Right renal cortex interstitium (tissue), 3 donors: ENCODE data around the gene MAZ. TPM values are rescaled to one million over a fixed set of nuclear protein-coding genes. Genes with fewer than 3 reads are reported as not detected.
"Not testable (repeated sequence)": the region's sequence is repeated elsewhere in the genome, so short reads cannot be mapped to it uniquely, and the experiment has no call there.

Experiments used
- DNase-seq, 3 donors: peaks; one replicate each; pipeline ENCODE4 v3.0.0-alpha.2; 2013; ENCODE audit warnings: low read depth in 3 of 3, low spot score in 2 of 3
- polyA plus RNA-seq, 3 donors: library from polyadenylated mRNA; unstranded; fragments of 120-200 nt; gene quantifications; one replicate each; pipeline ENCODE4 v1.2.1, GENCODE V29; 2013; ENCODE audit not compliant: insufficient read length in 3 of 3

Gene MAZ
- polyA plus RNA-seq, 3 donors, result 273 to 320 (median 302) TPM

DNA sequence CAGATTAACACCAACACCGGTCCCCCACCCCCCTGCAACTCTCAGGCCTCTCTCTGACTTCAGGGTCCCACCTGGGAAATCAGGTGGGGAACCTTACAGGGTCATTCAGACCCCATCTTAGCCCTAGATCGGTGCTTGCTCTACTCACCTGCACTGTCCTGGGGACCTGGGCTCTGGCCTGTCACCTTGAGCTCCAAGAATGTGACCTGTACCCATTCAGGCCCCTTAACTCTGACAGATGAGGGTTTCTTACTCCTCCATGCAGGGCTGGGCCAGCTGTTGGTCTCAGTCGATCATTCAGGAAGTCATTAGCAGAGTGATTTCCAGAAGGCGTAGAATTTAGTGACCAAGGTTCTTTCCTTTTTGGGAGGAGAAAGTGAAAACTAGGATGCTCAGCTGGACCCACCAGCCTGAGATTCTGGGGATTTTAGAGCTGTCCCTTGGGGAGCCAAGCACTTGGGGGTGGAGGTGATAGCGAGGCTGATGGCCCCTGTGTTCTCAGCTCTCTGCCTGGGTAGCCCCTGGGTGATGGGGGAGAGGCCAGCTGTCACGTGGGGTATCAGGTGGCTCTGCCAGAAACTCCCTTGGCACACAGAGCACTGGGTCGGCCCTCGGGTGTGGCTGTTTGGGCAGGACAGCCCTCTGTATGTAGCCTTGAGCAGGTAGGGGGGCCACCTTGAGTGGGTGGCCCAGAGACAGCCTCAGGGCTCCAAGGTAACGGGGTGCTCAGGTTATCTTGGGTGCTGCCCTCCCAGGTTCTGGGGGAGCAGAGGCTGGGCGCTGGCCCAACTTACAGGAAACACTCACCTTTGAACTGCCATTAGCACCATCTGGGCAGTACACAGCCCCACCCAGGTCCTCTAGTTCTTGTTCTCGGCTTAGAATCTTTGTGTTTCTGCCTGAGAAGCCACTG is 14.7 kb downstream of the MAZ start:
- DNase-seq, result no peak

DNA sequence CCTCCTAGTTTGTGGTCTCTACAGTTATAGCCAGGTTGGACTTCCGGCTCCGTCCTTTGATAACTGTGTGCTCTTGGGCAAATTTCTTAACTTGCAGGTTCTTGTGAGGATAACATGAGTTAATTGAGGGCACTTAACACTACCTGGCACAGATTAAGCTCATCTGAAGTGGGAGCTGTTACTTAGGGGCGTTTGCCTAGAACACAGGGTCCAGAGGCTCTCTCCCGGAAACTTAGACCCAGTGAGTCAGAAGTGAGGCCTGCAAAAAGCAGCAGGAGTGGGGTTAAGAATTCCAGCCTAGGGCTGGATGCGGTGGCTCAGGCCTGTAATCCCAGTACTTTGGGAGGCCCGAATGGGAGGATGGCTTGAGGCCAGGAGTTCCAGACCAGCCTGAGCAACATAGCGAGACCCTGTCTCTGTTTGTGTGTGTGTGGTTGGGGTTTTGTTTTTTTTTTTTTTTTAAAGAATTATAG is 15.3 kb downstream of the MAZ start:
- DNase-seq, result no peak

DNA sequence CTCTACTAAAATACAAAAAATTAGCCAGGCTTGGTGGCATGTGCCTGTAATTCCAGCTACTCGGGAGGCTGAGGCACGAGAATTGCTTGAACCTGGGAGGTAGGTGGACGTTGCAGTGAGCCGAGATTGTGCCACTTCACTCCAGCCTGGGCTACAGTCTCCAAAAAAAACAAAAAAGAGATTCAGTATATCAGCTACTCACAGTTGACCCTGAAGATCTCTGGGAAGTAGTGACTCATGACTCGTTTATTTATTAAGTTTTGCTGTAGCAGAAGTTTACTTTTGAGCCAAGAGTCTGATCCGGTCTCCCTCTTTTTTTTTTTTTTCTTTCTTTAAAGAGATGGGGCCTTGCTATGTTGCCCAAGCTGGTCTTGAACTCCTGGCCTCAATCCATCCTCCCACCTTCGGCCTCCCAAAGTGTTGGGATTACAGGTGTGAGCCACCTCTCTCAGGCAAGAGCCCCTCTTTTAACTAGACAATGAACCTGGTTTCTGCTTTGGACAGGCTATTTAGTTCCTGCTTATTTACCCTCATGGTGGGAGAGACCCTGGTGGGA is 18.3 kb downstream of the MAZ start:
- DNase-seq, result no peak

DNA sequence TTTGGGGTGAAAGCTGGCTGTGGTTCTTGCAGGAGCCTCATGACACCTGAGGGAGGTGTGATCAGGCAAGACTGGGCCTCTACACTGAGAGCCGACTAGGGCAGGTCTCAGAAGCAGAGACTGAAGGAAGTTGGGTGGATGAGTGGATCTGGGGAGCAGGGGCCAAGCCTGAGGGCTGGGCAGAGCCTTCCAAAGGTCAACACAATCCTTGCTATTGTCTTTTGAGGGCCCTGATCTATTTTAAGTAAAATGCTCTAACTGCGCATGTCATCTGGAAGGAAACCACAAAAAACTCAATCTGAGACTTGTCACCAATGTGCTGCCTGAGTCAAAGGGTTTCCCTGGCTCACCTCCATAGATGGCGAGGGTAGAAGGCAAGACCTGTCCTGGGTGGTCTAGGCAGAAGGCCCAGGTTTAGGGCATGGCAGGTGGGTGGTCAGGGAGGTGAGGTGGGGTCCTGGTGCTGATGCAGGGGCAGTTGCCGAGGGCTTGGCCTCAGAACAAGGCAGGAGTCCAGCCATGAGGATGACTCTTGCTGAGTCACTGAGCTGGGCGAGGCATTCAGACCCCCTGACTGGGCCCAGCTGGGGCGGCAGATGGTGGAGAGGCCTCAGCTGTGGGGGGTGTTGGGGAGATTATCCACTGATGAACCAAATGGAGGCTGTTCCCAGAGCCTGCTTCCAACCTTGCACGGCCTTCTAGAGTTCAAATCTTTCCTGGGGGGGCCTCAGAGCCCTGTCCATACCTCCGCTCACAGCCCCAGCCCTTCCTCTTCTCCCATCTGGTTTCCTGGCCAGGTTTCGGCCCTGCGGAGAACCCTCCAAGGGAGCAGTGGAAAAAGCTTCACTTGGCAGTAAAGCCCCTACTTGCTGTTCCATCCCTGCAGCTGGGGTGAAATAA is 19.1 kb downstream of the MAZ start:
- DNase-seq, result no peak

DNA sequence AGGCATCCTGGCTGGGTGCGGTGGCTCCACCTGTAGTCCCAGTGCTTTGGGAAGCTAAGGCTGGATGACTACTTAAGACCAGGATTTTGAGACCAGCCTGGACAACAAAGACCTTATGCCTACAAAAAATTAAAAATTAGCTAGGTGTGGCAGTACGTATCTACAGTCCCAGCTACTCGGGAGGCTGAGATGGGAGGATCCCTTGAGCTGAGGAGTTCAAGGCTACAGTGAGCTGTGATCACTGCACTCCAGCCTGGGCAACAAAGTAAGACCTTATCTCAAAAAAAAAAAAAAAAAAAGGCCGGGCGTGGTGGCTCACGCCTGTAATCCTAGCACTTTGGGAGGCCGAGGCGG is 20.0 kb downstream of the MAZ start:
- no peak for DNase-seq

DNA sequence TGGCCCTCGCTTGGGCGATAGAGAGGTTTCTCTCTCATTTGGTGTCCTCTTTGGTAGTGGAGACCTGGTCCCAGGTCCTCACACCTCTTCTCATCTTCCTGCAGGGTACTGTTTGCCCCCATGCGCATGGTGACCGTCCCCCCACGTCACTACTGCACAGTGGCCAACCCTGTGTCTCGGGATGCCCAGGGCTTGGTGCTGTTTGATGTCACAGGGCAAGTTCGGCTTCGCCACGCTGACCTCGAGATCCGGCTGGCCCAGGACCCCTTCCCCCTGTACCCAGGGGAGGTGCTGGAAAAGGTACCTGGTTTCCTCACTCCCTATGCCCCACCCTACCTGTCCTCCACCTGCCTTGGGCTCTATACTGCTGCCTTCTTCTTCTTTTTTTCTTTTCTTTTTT is 24.4 kb downstream of the MAZ start:
- DNase-seq, result no peak

DNA sequence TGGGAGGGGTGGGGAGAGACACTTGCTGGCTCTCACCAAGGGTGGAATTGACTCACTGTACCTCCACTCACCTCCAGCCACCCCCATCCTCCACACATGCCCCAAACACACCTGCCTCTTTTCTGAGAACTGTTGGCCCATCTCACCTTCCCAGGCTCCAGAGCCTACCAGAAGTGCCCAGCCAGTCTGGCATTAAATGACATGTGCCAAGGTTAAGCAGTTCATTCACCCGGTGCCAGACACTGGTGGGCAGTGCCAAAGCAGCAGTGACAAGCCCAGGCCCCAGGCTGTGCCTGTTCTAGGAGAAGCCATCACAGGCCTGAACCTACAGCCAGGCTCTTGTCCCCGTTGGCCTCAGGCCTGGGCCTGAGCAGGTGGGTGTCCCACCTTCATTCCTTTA is 25.2 kb downstream of the MAZ start:
- no peak for DNase-seq

DNA sequence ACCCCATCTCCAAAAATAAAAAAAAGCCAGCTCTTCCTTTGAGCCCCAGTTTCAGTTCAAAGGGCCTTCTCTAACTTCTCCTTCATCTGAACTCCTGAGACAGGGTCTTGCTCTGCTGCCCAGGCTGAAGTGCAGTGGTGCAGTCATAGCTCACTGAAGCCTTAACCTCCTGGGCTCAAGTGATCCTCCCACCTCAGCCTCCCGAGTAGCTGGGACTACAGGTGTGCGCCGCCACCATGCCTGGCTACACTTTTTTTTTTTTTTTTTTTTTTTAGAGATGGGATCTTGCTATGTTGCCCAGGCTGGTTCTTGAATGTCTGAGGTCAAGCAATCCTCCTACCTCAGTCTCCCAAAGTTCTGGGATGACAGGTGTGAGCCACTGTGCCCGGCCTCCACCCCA is 26.9 kb downstream of the MAZ start:
- DNase-seq, result not testable (repeated sequence)

DNA sequence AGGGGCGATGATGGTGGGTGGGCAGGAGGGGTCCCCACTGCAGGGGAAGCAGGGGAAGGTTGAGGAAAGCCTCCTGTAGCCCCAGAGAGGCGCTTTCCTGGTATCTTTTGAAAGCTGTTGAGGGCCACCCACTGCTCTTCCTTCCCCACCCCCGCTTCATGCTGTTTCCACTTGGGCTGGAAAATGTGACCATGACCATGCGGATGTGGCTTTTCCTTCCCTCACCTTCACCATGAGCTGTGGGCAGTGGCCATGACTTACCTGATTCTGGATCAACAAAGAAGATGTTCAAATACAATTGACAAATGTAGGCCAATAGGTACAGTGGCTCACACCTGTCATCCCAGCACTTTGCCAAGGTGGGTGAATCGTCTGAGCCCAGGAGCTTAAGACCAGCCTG is 27.8 kb downstream of the MAZ start:
- DNase-seq, result no peak

DNA sequence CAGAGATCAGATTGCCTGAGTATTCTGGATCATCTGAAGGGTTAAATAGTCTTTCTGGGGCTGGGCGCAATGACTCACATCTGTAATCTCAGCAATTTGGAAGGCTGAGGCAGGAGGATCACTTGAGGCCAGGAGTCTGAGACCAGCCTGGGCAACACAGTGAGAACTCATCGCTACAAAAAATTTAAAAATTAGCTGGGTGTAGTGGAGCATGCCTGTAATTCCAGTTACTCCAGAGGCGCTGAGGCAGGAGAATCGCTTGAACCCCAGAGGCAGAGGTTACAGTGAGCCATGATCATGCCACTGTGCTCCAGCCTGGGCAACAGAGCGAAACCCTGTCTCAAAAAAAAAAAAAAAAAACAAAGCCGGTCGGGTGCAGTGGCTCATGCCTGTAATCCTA is 29.6 kb downstream of the MAZ start:
- no peak for DNase-seq

DNA sequence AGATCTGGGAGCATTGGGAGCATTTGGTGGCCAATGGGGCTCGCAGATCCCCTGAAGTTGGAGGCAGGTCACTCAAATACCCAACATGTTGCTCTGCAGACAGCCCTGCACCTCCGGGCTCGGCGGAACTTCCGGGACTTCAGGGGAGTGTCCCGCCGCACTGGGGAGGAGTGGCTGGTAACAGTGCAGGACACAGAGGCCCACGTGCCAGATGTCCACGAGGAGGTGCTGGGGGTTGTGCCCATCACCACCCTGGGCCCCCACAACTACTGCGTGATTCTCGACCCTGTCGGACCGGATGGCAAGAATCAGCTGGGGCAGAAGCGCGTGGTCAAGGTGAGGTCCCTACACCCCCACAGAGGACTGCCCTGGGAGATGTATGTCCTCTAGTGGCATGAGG is 30.3 kb downstream of the MAZ start:
- no peak for DNase-seq

DNA sequence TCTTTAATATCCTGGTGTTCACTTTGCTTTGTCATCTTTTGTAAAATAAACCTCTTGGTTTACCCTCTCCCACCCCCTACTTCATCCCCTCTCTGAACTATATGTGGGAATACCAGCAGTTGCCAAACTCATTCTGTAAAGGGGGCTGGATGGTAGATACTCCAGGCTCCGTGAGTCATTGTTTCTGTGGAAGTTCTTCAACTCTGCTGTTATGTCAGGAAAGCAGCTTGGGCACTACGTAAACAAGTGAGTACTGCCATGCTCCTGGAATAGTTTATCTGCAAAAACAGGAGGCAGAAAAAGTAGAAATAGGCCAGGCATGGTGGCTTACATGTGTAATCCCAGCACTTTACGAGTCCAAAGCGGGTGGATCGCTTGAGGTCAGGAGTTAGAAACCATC is 31.5 kb downstream of the MAZ start:
- no peak for DNase-seq

DNA sequence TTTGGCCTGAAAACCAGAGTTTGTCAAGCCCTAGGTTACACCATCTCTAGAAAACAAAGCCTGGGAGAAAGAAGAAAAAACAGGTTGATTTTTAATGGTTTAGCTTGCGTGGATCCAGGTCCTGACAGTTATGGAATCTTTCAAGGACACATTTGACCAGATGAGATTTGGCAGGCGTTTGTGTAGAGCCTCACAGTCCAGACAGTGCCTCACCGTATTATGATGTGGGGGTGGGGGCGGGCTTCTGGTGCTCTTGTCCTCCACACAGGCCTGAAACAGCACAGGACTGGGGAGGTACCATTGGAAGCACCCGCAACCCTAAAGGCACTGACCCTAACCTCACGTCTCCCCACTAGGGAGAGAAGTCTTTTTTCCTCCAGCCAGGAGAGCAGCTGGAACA is 33.5 kb downstream of the MAZ start:
- DNase-seq, result no peak

DNA sequence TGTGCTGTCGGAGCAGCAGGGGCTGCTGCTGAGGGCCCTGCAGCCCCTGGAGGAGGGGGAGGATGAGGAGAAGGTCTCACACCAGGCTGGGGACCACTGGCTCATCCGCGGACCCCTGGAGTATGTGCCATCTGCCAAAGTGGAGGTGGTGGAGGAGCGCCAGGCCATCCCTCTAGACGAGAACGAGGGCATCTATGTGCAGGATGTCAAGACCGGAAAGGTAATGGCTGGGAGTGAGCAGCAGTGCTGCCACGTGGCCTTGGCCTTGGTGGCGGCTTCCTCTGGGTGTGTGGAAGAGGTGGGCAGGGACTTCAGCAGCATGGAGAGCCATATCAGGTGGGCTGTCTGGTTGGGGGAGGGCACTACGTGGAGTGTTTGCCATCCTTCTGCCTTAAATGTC is 33.9 kb downstream of the MAZ start:
- DNase-seq, result no peak

DNA sequence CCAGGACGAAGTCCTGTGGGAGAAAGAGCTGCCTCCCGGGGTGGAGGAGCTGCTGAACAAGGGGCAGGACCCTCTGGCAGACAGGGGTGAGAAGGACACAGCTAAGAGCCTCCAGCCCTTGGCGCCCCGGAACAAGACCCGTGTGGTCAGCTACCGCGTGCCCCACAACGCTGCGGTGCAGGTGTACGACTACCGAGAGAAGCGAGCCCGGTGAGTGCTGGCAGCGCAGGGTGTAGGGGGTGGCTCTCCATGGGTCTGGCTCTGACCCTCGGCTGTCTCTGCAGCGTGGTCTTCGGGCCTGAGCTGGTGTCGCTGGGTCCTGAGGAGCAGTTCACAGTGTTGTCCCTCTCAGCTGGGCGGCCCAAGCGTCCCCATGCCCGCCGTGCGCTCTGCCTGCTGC is 35.3 kb downstream of the MAZ start:
- no peak for DNase-seq

DNA sequence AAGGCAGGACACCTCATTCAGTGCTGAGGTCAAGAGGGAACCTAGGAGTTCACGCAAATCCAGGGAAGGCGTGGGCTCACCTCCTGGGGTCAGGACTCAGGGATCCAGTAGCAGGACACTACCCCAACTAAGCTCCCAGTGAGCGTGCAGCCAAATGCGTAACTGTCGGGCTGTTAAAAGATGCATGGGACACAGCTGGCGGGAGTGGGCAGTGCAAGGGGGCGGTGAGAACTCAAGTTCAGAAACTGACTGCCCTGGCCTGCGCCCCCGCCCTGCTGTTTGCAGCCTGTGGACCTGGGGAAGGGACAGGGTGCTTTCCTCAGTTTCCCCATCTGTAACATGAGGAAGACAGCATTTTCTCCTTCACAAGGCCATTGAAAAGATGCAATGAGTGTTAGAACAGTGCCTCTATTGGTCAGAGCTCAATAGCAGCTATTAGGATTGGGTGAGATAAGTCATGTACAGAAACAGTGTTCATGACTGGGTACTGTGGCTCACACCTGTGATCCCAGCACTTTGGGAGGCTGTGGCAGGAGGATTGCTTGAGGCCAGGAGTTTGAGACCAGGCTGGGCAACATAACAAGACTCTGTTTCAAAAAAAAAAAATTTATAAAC is 36.5 kb downstream of the MAZ start:
- DNase-seq, result no peak

DNA sequence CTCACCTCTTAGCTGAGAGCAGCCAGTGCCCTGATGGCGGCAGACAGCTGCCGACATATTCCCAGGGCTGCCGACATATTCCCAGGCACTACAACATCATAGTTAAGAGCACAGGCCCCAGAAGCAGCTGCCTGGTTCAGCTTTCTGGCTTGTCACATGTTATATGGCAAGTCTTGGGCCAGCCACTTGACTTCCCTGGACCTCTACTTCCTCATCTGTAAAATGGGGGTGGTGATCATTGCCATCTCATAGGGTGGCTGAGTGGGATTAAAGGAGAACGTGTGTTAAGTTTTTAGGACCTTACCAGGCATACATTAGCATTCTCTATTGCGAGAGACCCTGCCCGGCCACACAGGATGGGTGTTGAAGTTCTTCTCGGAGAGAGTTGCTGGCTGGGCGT is 37.6 kb downstream of the MAZ start:
- DNase-seq, result no peak

DNA sequence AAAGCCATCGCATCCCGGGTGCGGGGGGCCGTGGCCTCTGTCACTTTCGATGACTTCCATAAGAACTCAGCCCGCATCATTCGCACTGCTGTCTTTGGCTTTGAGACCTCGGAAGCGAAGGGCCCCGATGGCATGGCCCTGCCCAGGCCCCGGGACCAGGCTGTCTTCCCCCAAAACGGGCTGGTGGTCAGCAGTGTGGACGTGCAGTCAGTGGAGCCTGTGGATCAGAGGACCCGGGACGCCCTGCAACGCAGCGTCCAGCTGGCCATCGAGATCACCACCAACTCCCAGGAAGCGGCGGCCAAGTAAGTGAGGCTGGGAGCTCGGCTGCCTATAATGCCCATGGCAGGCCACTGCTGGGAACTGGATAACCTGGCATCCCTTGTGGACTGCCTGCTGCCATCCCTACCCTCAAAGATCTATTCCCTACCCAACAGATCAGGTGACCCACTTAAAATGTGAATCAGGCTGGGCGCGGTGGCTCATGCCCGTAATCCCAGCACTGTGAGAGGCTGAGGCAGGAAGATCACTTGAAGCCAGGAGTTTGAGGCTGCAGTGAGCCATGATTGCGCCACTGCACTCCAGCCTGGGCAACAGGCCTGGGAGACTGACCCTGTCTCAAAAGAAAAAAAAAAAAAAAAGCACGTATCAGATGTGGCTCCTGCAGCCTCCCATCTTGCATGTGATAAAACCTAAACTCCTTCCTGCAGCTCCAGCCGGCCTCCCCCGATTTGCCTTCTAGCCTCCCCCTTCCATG is 38.4 kb downstream of the MAZ start:
- no peak for DNase-seq

DNA sequence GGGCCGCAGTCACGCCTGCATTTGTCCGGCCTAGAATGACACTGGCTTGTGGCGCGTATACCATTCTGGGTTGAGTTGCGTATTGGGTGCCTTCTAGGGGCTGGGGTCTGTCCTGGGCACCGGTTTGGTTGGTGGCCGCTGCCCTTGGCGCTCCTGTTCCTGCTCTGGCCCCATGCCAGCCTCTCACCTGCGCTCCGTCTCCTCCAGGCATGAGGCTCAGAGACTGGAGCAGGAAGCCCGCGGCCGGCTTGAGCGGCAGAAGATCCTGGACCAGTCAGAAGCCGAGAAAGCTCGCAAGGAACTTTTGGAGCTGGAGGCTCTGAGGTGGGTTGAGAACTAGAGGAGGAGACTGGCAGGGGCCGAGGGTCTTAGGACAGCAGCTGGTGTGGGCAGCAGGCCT is 39.3 kb downstream of the MAZ start:
- DNase-seq, result no peak
